IMR-90 (cell line): Measurements from ENCODE around the gene CSNK1D. TPM values are rescaled to one million over a fixed set of nuclear protein-coding genes. Genes with fewer than 3 reads are reported as not detected.

Source experiments
- MAFK ChIP-seq: IDR thresholded peaks from 2 replicates; pipeline ENCODE4 v1.6.1; 2012; ENCODE audit warnings: low read depth, low read length, improper control_type of control experiment
- polyA plus RNA-seq, 3 experiments: library from polyadenylated mRNA; depleted of rRNA; stranded (reverse); fragments of >200 nt; gene quantifications; 2 replicates each; pipeline ENCODE4 v1.2.3, GENCODE V29; 2012; ENCODE audit warnings: low replicate concordance in 1 of 3
- total RNA-seq: library from RNA; depleted of rRNA; stranded (reverse); fragments of >200 nt; gene quantifications from 2 replicates; pipeline ENCODE4 v1.2.3, GENCODE V29; 2012
- TF ChIP-seq, protein P1 (sequence below): fragments of 150-350 bp; IDR thresholded peaks from 2 replicates; pipeline ENCODE4 v1.6.1; 2017; ENCODE audit warnings: mild to moderate bottlenecking, antibody characterized with exemption, low read length, low read depth

Gene CSNK1D
- total and polyA plus RNA-seq, 2 of the 4 experiments (the other 2 are of a cell fraction): 47.1 to 186 TPM

DNA sequence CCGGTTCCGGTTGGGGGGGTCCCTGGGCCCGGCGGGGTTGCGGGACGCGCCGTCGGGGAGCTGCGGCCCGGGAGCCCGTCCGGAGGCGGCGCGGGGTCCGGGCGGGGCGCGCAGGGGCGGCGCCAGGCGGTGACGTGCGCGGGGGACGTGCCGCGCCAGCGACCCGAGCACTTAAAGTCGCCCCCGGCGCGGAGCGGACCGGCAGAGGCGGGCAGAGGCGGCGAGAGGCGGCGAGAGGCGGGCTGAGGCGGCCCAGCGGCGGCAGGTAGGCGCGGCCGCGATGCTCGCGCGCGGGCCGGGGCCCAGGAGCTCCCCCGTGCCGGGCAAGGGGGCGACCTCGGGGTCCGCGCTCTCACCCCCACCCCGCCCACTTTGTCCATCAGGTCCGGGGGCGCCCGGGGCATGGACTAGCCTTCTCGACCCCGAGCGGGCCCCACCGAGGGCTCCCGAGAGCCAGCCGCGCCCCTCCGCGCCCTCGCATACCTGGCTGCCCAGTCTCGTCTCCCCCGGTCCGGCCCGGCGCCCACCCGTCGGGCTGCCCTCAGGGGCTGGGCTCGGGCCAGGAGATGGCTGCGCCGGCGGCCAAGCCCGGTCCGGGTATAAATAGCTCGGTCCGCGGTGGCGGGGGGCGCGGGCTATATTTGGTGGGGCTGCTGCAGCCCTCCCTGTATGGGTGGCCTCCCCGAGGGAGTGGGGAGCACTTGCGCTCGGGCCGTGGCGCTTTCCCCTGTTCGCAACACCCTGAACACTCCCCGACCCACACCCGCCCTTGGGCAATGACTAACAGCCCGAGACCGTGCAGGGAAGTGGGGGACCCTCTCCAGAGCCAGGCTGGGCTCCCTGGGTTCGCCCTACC, 44.4 kb downstream of the CSNK1D start, which contains the start of gene SLC16A3 (continued):
- TF ChIP-seq, protein P1, sequence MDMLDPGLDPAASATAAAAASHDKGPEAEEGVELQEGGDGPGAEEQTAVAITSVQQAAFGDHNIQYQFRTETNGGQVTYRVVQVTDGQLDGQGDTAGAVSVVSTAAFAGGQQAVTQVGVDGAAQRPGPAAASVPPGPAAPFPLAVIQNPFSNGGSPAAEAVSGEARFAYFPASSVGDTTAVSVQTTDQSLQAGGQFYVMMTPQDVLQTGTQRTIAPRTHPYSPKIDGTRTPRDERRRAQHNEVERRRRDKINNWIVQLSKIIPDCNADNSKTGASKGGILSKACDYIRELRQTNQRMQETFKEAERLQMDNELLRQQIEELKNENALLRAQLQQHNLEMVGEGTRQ: no peak
- no peak for TF ChIP-seq MAFK
